Testis (tissue), 3 donors: ENCODE results near the gene PLVAP. TPM values are rescaled to one million over a fixed set of nuclear protein-coding genes. Genes with fewer than 3 reads are reported as not detected.
A peak's percentile ranks its signal among the peaks of the same experiment; 100 is the strongest.

ENCODE experiments used
- DNase-seq: peaks from one replicate; pipeline ENCODE4 v3.0.0-alpha.2; 2019
- H3K27ac ChIP-seq, 2 donors: fragments of 200-600 bp; sonication (generic); one replicate each; pipeline ENCODE4 v1.5.1; 2019
- H3K27me3 ChIP-seq: fragments of 200-600 bp; sonication (generic); one replicate; pipeline ENCODE4 v1.5.1; 2019
- H3K36me3 ChIP-seq: fragments of 200-600 bp; sonication (generic); one replicate; pipeline ENCODE4 v1.5.1; 2017; ENCODE audit warnings: low read depth; ENCODE audit errors: missing control alignments
- H3K4me1 ChIP-seq: fragments of 200-600 bp; sonication (generic); one replicate; pipeline ENCODE4 v1.5.1; 2019
- H3K4me3 ChIP-seq, 2 donors: fragments of 200-600 bp; sonication (generic); one replicate each; pipeline ENCODE4 v1.5.1; 2017 to 2019
- H3K9me3 ChIP-seq: fragments of 200-600 bp; sonication (generic); one replicate; pipeline ENCODE4 v1.5.1; 2017
- CTCF ChIP-seq, 3 experiments: fragments of 450-650 bp in 2 of 3; fragments of 200-600 bp in 1 of 3; sonication (generic) in 1 of 3; IDR thresholded peaks; one replicate each; pipeline ENCODE4 v1.5.1; 2016 to 2019; ENCODE audit warnings: antibody characterized with exemption in 3 of 3, mild to moderate bottlenecking in 2 of 3, moderate library complexity in 1 of 3
- POLR2A ChIP-seq: fragments of 450-650 bp; IDR thresholded peaks from one replicate; pipeline ENCODE4 v1.6.1; 2017; ENCODE audit warnings: antibody characterized with exemption, mild to moderate bottlenecking, moderate library complexity
- WGBS, 2 donors: methylation state at CpG; one replicate each; pipeline ENCODE4 v1.1.5; 2018; 5-methylcytosine and 5-hydroxymethylcytosine counted together
- intact Hi-C: fragments of 100-400 bp; cut with DNase I; formaldehyde crosslinking; loops from one replicate; pipeline ENCODE4 v1.15.1; 2023; ENCODE audit warnings: low total_unique reads
- polyA plus RNA-seq: library from polyadenylated mRNA; stranded (reverse); fragments of 350-450 nt; fragmentation: Illumina TruSeq; extraction: RNeasy Lipid Tissue Mini Kit (QIAGEN cat#74804); gene quantifications from one replicate; pipeline ENCODE4 v1.2.3, GENCODE V29; 2014; ENCODE audit warnings: low read depth, low replicate concordance; ENCODE audit not compliant: insufficient read depth
- total RNA-seq, 2 donors: library from RNA; depleted of rRNA; stranded (reverse); fragments of >200 nt; gene quantifications; one replicate each; pipeline ENCODE4 v1.2.3, GENCODE V29; 2016

The PLVAP gene
- total and polyA plus RNA-seq, 3 donors from 2014 or later = 3.4 to 20.5 (median 4.4) TPM

- no peak overlapping the region for H3K4me3 ChIP-seq
- no peak overlapping the region for H3K27ac ChIP-seq
- no peaks in the 10 kb centered on the region for H3K9me3 ChIP-seq
- no peak for DNase-seq
- H3K4me1 ChIP-seq = peaks cover 16% of the 10 kb centered on the region
- TF ChIP-seq POLR2A (no peak), CTCF (IDR thresholded peaks at IDR 0.05) (no peak)
- intact Hi-C loops = no loop called here
- 88 to 94% methylated on average over 7 to 19 of the region's 19 CpGs for WGBS, 2 donors
- H3K27me3 ChIP-seq = no peaks in the 10 kb centered on the region
- no peaks in the 10 kb centered on the region for H3K36me3 ChIP-seq
Observed at GRCh38 chr19:17314007-17314593, 63.0 kb downstream of the PLVAP start.

DNA sequence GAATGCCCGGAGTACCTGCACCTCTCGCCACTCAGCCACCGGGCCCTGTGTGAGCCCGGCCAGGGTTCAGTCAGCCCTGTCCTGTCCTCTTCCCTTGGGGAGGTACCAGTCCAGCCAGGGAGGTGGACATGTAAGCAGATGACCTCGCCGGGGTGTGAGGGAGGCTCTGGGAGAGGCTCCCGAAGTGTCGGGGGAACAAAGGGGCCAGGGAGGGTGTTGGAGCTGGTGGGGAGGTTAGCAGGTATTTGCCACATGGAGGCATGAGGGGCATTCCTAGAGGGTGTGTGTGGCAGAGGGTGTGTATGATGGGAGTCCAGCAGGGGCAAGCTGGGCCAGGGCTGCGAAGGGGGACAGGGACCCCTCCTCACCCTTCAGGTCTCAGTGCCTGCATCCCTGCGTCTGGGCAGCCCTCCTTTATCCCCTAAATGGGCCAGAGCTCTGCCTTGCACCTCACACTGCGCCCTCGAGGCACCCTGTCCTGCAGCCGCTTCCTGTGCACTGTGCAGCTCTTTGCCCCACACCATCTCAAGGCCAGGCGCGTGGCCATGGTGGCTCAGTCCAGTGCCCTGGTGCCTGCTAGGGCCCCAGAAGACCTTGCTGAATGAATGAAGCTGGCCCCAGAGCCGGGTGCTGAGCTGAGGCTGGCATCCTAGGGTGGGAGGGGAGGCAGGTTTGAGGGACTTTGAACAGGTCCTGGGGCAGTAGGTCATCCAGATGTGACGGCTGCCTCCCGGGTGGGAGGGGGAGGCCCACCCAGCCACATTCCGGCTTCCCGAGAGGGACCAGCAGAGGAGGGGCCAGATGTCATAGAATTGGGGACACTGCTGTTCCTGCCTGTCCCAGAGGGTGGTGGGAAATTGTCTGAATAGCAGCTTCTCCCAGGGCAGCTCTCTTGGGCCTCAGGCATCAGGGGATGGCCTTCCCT, 64.7 kb downstream of the PLVAP start:
- Histone ChIP-seq H3K27me3 (no peaks in the 10 kb centered on the region), H3K4me3 (no peak overlapping the region), H3K4me1 (peaks cover 16% of the 10 kb centered on the region), H3K36me3 (no peaks in the 10 kb centered on the region), H3K27ac (no peak overlapping the region), H3K9me3 (no peaks in the 10 kb centered on the region)
- intact Hi-C loops = no loop called here
- TF ChIP-seq CTCF (IDR thresholded peaks at IDR 0.05) (no peak), POLR2A (no peak)
- WGBS, 2 donors = 76 to 77% methylated on average over 11 to 20 of the region's 20 CpGs
- no peak for DNase-seq

DNA sequence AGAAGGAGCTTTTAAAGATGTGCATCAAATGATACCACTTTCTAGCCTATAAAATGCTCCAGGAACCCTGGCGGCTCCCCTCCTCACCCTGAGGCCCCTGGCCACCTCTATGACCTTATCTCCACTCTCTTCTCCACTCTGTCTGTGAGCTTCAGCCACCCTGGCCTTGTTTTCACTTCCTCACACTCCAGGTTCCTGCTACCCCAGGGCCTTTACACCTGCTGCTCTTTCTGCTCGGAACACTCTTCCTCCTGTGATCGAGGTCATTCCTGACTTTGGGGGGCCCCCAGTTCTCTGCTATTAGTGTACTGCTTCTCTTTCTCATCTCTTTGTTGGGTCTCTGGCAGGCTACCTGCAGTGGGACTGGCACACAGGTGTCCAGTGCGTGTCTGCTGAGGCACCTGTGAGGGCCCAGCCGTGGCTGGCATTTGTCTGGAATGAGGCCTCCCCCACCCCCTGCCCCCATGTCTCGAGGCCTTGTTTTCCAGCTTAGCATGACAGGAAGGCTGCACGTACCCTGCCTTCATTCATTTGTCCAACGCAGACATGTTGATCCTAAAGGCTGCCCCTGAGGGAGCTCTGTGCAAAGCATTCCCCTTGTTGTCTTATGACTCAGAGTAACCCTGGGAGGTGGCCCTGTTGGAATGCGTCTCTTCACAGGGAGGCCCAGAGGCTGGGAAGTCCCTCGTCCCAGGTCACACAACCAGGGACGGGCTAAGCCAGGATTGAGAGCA, 65.5 kb downstream of the PLVAP start:
- Histone ChIP-seq H3K4me1 (peaks cover 23% of the 10 kb centered on the region), H3K27me3 (no peaks in the 10 kb centered on the region)
- intact Hi-C loops = no loop called here

DNA sequence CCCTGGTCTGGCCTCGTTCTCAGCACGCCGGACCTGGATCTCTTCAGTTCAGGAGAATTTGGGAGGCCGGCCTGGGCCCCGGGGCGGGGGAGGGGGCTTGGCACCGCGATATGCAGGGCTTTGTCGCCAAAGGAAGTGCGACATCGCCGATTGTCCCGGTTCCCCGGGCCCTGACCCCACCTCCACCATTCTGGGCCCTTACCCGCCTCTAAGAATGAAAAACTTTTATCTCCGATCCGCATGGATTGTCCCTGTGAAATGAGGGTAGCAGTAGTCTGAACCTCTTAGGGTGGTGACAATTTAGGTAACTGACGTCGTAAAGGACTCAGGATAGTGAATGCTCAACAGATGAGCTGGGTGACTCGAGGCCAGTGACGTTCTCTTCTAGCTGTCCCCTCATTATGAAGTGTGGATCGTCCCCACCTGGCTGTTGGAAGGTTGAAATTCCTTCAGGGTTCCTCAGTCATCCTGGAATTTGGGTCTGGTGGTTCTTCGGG, 67.1 kb downstream of the PLVAP start:
- Histone ChIP-seq H3K36me3 (no peaks in the 10 kb centered on the region), H3K4me3 (peak overlapping the region; percentile 79 to 98), H3K4me1 (peaks cover 29% of the 10 kb centered on the region), H3K9me3 (no peaks in the 10 kb centered on the region), H3K27ac (peak overlapping the region; percentile 64 to 74), H3K27me3 (no peaks in the 10 kb centered on the region)
- 6% methylated on average over 13 to 23 of the region's 23 CpGs for WGBS, 2 donors
- intact Hi-C loops = no loop called here
- DNase-seq = no peak
- TF ChIP-seq CTCF (IDR thresholded peaks at IDR 0.05) = no peak
- no peak for TF ChIP-seq POLR2A

More for the DNA sequence above, 65.5 kb downstream of the PLVAP start:
- no peak overlapping the region for H3K4me3 ChIP-seq
- TF ChIP-seq CTCF (IDR thresholded peaks at IDR 0.05) = no peak
- TF ChIP-seq POLR2A = no peak
- H3K9me3 ChIP-seq = no peaks in the 10 kb centered on the region
- WGBS, 2 donors = 64 to 78% methylated on average over 8 to 11 of the region's 11 CpGs
- no peak for DNase-seq
- no peaks in the 10 kb centered on the region for H3K36me3 ChIP-seq
- H3K27ac ChIP-seq = no peak overlapping the region
